LNCaP clone FGC (cell line): ENCODE measurements around the gene IL4.
"Not testable (repeated sequence)": the region's sequence is repeated elsewhere in the genome, so short reads cannot be mapped to it uniquely, and the experiment has no call there.

ENCODE experiments used
- DNase-seq: peaks from one replicate; pipeline ENCODE4 v3.0.0-alpha.2; 2011; ENCODE audit warnings: low read depth
- H3K4me3 ChIP-seq: 2 replicates; pipeline ENCODE4 v1.5.1; 2011; ENCODE audit warnings: mild to moderate bottlenecking, low read depth, low read length, control low read depth
- TF ChIP-seq, protein P1 (sequence below): IDR thresholded peaks from 2 replicates; pipeline ENCODE4 v1.5.1; 2012; ENCODE audit warnings: mild to moderate bottlenecking; ENCODE audit not compliant: control insufficient read depth, insufficient read depth; ENCODE audit errors: extremely low read depth

IL4 gene

DNA sequence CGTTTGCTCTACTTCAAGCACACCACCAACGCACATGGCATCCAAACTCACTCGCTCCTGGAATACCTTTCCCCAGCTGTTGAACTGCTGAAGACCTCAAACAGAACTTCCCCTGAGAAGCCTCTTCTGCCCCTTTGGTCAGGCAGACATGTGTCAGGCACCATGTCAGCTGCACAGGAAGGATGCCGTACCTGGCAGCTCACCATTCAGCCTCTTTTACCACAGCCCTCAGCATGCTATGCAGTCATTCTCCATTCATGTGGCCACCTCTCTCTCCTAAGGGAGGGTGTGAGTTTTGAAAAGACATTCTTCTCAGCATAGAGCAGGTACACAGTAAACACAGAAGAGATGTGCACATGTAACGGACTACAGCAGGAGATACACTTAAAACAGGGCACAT lies 14.2 kb downstream of the IL4 start:
- TF ChIP-seq, protein P1, sequence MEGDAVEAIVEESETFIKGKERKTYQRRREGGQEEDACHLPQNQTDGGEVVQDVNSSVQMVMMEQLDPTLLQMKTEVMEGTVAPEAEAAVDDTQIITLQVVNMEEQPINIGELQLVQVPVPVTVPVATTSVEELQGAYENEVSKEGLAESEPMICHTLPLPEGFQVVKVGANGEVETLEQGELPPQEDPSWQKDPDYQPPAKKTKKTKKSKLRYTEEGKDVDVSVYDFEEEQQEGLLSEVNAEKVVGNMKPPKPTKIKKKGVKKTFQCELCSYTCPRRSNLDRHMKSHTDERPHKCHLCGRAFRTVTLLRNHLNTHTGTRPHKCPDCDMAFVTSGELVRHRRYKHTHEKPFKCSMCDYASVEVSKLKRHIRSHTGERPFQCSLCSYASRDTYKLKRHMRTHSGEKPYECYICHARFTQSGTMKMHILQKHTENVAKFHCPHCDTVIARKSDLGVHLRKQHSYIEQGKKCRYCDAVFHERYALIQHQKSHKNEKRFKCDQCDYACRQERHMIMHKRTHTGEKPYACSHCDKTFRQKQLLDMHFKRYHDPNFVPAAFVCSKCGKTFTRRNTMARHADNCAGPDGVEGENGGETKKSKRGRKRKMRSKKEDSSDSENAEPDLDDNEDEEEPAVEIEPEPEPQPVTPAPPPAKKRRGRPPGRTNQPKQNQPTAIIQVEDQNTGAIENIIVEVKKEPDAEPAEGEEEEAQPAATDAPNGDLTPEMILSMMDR, result no peak
- DNase-seq, result no peak
- no peak overlapping the region for H3K4me3 ChIP-seq

DNA sequence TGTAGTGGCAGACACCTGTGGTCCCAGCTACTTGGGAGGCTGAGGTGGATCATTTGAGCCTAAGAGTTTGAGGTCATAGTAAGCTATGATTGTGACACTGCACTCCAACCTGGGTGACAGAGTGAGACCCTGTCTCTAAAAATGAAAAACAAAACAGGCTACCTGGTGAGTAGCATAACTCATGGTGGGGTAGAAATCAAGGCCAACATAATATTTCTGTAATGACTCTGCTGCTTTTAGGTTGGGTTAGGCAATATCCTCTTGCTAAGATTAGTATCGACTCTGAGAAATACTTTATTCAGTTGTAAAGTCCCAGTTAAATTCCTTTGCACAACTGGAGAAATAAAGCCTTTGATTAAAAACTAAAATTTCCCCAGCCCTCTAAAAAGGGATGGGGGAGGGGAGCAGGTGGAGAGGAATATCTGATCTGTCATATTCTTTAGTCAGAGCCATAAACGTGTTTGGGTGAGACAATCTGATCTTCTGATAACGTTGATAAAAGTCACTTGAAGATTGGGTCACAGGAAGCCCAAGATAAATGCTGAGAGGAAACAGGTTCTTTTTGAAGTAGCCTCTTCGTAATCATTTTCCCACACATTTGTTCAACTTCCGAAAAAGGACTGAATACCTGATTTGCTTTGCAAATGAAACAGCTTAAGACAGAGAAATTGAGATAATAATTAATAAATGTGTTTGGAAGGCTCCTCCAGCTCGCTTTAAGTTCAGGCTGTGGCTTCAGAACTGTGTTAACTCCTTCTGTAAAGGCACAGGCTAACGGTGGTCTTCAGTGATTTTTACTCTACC lies 14.9 kb downstream of the IL4 start:
- no peak for DNase-seq
- TF ChIP-seq, protein P1, result no peak
- no peak overlapping the region for H3K4me3 ChIP-seq

- TF ChIP-seq, protein P1, result no peak
- no peak for DNase-seq
- no peak overlapping the region for H3K4me3 ChIP-seq
These were observed 15.7 kb downstream of the IL4 start for GRCh38 chr5:132689513-132689912.

DNA sequence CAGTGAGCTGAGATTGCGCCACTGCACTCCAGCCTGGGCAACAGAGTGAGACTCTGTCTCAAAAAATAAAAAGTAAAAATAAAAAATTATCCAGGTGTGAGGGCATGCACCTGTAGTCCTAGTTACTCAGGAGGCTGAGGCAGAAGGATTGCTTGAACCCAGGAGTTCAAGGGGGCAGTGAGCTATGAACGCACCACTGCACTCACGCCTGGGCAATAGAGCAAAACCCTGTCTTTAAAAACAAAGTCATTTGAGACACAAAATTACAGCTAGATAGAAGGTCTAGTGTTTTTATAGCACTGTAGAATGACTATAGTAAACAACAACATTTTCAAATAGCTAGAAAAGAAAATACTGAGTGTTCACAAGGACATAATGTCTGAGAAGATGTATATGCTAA lies 16.4 kb downstream of the IL4 start:
- H3K4me3 ChIP-seq, result no peak overlapping the region
- DNase-seq, result no peak
- TF ChIP-seq, protein P1, result no peak

DNA sequence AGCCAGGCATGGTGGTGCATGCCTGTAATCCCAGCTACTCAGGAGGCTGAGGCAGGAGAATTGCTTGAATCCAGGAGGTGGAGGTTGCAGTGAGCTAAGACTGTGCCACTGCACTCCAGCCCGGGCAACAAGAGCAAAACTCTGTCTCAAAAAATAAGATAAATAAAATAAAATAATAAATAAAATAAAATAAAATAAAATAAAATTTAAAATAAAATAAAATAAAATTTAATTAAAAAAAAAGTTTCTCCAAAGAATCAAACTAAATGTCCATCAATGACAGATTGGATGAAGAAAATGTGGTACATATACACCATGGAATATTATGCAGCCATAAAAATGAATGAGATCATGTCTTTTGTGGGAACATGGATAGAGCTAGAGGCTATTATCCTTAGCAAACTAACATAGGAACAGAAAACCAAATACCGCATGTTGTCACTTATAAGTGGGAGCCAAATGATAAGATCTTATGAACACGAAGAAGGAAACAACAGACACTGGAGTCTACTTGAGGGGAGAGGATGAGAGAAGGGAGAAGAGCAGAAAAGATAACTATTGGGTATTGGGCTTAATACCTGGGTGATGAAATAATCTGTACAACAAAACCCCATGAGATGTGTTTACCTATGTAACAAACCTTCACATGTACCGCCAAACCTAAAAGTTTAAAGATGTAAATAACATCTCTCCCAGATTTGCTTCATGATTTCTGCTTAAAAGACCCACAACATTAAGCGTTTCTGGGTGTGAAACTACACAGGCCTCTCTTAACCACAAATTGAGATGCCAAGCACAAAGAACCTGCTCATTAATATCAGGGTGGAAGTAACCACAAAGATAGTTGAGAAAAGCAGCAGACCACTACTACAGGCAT lies 18.2 kb downstream of the IL4 start:
- H3K4me3 ChIP-seq, DNase-seq: not testable (repeated sequence)

DNA sequence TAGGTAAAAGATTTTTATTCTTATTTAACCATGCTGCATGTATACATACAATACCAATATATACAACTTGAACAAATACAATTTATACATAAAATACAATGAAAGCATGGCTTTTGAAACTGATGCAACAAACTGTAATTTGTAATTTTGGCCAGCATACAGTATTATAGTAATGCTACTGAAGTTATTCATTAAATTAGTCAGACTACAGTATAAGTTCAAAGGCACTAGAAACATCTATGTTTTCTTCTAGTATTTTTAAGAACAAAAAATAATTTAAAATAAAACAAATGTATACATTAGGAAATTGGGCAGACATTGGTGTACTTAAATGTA lies 18.8 kb downstream of the IL4 start:
- TF ChIP-seq, protein P1, result no peak
- no peak for DNase-seq
- no peak overlapping the region for H3K4me3 ChIP-seq

GRCh38 chr5:132695956-132696355 lies 22.2 kb downstream of the IL4 start:
- TF ChIP-seq, protein P1, result no peak
- no peak overlapping the region for H3K4me3 ChIP-seq
- DNase-seq, result no peak
